Measurements from ENCODE around the gene ANKRD50. TPM values are rescaled to one million over a fixed set of nuclear protein-coding genes. Genes with fewer than 3 reads are reported as not detected.

Gene ANKRD50
- total RNA-seq, 1 experiment from 2014 or later: 16.5 TPM

DNA sequence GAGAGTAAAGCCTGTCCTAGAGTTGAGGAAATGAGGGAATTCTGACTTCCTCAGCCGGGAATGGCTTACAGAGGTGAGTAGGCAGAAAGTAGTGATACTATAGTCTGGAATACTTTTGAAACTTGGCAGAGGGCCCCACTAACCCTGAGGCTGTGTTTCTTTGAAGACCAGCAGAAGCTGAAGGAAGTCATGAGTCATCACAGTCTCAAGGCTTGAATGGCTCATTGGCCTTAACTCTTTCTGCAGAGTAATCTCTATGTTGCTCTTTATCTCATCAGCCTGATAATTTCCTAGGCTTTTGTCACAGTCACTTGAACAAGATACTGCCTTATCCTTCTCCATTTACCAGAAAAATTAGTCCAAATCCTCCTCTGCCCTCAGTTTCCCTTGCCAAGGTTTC lies 80.8 kb downstream of the ANKRD50 start:
- H4K20me1 ChIP-seq (ENCODE audit: insufficient read depth): no peaks in the 10 kb centered on the region
- no peaks in the 10 kb centered on the region for H3K79me2 ChIP-seq (ENCODE audit: insufficient read depth, low read length)
- POLR2A ChIA-PET: interaction anchor here (1.0 kb wide), 1 partner anchor 8 kb away, joined by 3 read pairs; no protein-coding TSS in a partner anchor
- RAD21 ChIA-PET (ENCODE audit: low non-redundant PET in 1 of 2, low total read pairs in 2 of 2, uncharacterized antibody in 2 of 2, unreplicated experiment in 2 of 2): no interaction called here
- CTCF ChIA-PET: no interaction called here
- no TSS peak for BruUV-seq (replicated peaks)
- peak overlapping the region; percentile 57 for H3K4me2 ChIP-seq (ENCODE audit: low read length)
- no peaks in the 10 kb centered on the region for H3K27me3 ChIP-seq (ENCODE audit: insufficient read depth, low read length)
- ATAC-seq (peak; percentile 98), DNase-seq (ENCODE audit: low read depth, low spot score) (peak; percentile 96)
- H3K27ac ChIP-seq (ENCODE audit: low read depth, low read length): peak overlapping the region; percentile 52
- intact Hi-C loops (cut with micrococcal nuclease): no loop called here
- peak overlapping the region in 1 of 2 experiments; percentile 6; a peak in 1 of 4 replicates for H3K4me3 ChIP-seq (replicated peaks in 1 of 2; ENCODE audit: low read depth in 1 of 2, low read length in 2 of 2)
- H3K9ac ChIP-seq (ENCODE audit: low read length): peak overlapping the region; percentile 10; the same call in 1 of the 2 replicates
- peaks cover 18 to 26% of the 10 kb centered on the region in 2 experiments for H3K4me1 ChIP-seq (ENCODE audit: control insufficient read depth in 1 of 2, insufficient read depth in 2 of 2, low read length in 2 of 2)
- H3K9me2 ChIP-seq (ENCODE audit: insufficient read depth): no peaks in the 10 kb centered on the region
- H2AFZ ChIP-seq (ENCODE audit: low read depth, low read length, poor library complexity, severe bottlenecking): peak overlapping the region; percentile 50
- H3K36me3 ChIP-seq (ENCODE audit: control insufficient read depth in 1 of 2, insufficient read depth in 2 of 2, low read length in 2 of 2): no peaks in the 10 kb centered on the region
- no peaks in the 10 kb centered on the region for H3K9me3 ChIP-seq (ENCODE audit: control insufficient read depth in 1 of 2, insufficient read depth in 1 of 2, low read depth in 1 of 2, low read length in 2 of 2)
- TF ChIP-seq EGR1 (IDR thresholded peaks at IDR 0.05; ENCODE audit: low read depth): peak; percentile 34; the same call in 1 of the 2 replicates
- TF ChIP-seq, protein P1, sequence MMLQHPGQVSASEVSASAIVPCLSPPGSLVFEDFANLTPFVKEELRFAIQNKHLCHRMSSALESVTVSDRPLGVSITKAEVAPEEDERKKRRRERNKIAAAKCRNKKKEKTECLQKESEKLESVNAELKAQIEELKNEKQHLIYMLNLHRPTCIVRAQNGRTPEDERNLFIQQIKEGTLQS (IDR thresholded peaks at IDR 0.05): peak; percentile 47; the same call in 1 of the 2 replicates
- TF ChIP-seq, protein P2, sequence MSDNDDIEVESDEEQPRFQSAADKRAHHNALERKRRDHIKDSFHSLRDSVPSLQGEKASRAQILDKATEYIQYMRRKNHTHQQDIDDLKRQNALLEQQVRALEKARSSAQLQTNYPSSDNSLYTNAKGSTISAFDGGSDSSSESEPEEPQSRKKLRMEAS (IDR thresholded peaks at IDR 0.05): peak; percentile 60
- peak; percentile 62 for TF ChIP-seq YY1 (IDR thresholded peaks at IDR 0.05; ENCODE audit: extremely low read depth, insufficient replicate concordance, low read depth, low read length)
- no peak for TF ChIP-seq EZH2phosphoT487 (IDR thresholded peaks at IDR 0.05; ENCODE audit: borderline replicate concordance)
- TF ChIP-seq JUND (IDR thresholded peaks at IDR 0.05): peak; percentile 96
- no peak for TF ChIP-seq SIN3A (IDR thresholded peaks at IDR 0.05; ENCODE audit: low read depth)
- peak; percentile 95 for TF ChIP-seq TCF7L2 (IDR thresholded peaks at IDR 0.05; ENCODE audit: borderline replicate concordance, extremely low read depth, insufficient read depth, insufficient read length)
- TF ChIP-seq ZNF274 (IDR thresholded peaks at IDR 0.05; ENCODE audit: low read depth, low read length): no peak
- TF ChIP-seq CBX3 (IDR thresholded peaks at IDR 0.05; ENCODE audit: low read depth): peak; percentile 93
- no peak for TF ChIP-seq EZH2 (IDR thresholded peaks at IDR 0.05)
- peak; percentile 92 for TF ChIP-seq FOSL1 (IDR thresholded peaks at IDR 0.05; ENCODE audit: low read depth)
- TF ChIP-seq CEBPB (IDR thresholded peaks at IDR 0.05; ENCODE audit: low read depth): peak; percentile 87
- TF ChIP-seq ZFX (IDR thresholded peaks at IDR 0.05): no peak
- TF ChIP-seq, protein P3, sequence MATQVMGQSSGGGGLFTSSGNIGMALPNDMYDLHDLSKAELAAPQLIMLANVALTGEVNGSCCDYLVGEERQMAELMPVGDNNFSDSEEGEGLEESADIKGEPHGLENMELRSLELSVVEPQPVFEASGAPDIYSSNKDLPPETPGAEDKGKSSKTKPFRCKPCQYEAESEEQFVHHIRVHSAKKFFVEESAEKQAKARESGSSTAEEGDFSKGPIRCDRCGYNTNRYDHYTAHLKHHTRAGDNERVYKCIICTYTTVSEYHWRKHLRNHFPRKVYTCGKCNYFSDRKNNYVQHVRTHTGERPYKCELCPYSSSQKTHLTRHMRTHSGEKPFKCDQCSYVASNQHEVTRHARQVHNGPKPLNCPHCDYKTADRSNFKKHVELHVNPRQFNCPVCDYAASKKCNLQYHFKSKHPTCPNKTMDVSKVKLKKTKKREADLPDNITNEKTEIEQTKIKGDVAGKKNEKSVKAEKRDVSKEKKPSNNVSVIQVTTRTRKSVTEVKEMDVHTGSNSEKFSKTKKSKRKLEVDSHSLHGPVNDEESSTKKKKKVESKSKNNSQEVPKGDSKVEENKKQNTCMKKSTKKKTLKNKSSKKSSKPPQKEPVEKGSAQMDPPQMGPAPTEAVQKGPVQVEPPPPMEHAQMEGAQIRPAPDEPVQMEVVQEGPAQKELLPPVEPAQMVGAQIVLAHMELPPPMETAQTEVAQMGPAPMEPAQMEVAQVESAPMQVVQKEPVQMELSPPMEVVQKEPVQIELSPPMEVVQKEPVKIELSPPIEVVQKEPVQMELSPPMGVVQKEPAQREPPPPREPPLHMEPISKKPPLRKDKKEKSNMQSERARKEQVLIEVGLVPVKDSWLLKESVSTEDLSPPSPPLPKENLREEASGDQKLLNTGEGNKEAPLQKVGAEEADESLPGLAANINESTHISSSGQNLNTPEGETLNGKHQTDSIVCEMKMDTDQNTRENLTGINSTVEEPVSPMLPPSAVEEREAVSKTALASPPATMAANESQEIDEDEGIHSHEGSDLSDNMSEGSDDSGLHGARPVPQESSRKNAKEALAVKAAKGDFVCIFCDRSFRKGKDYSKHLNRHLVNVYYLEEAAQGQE (IDR thresholded peaks at IDR 0.05; ENCODE audit: low read depth): no peak
- peak; percentile 90 for TF ChIP-seq SP1 (IDR thresholded peaks at IDR 0.05; ENCODE audit: low read depth)
- peak; percentile 71 for TF ChIP-seq POLR2AphosphoS5 (IDR thresholded peaks at IDR 0.05; ENCODE audit: low read depth, low read length)
- no peak for TF ChIP-seq POLR2A (IDR thresholded peaks at IDR 0.05; ENCODE audit: borderline replicate concordance, extremely low read depth, insufficient read depth, insufficient read length)
- peak; percentile 42 for TF ChIP-seq RAD21 (IDR thresholded peaks at IDR 0.05; ENCODE audit: low read depth)
- no peak; the same call in 1 of the 2 replicates for TF ChIP-seq SRF (IDR thresholded peaks at IDR 0.05; ENCODE audit: low read depth)
- TF ChIP-seq, protein P4, sequence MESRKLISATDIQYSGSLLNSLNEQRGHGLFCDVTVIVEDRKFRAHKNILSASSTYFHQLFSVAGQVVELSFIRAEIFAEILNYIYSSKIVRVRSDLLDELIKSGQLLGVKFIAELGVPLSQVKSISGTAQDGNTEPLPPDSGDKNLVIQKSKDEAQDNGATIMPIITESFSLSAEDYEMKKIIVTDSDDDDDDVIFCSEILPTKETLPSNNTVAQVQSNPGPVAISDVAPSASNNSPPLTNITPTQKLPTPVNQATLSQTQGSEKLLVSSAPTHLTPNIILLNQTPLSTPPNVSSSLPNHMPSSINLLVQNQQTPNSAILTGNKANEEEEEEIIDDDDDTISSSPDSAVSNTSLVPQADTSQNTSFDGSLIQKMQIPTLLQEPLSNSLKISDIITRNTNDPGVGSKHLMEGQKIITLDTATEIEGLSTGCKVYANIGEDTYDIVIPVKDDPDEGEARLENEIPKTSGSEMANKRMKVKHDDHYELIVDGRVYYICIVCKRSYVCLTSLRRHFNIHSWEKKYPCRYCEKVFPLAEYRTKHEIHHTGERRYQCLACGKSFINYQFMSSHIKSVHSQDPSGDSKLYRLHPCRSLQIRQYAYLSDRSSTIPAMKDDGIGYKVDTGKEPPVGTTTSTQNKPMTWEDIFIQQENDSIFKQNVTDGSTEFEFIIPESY (IDR thresholded peaks at IDR 0.05; ENCODE audit: extremely low read depth, insufficient replicate concordance, low read length): peak; percentile 59

All from HCT116 (cell line).